ENCODE data around the gene BATF3. TPM values are rescaled to one million over a fixed set of nuclear protein-coding genes. Genes with fewer than 3 reads are reported as not detected.

The BATF3 gene
- total and polyA plus RNA-seq, 9 of the 15 experiments (the other 6 are each of a cell fraction or from before 2014, with no cell fraction given), result 0.40 to 3.8 (median 2.0) TPM

- Histone ChIP-seq H3K9me1 (ENCODE audit: control insufficient read depth, insufficient read depth, low read length) (no peaks in the 10 kb centered on the region), H3K4me2 (ENCODE audit: insufficient read depth, low read length) (no peak overlapping the region), H2AFZ (ENCODE audit: low read depth, low read length) (no peak overlapping the region; the same call in 1 of the 2 replicates), H3K27me3 (ENCODE audit: control insufficient read depth in 2 of 2, insufficient read depth in 2 of 2, low read length in 2 of 2) (peaks cover 26 to 56% of the 10 kb centered on the region in 2 experiments; a peak in 4 of 5 replicates), H3K4me3 (no peak overlapping the region), H4K20me1 (replicated peaks; ENCODE audit: control insufficient read depth, insufficient read depth, low read length) (peaks cover 4% of the 10 kb centered on the region; the same call in 1 of the 2 replicates), H3K27ac (ENCODE audit: extremely low read depth, low read depth, low read length) (no peak overlapping the region), H3K36me3 (ENCODE audit: control insufficient read depth, insufficient read depth, low read length) (no peaks in the 10 kb centered on the region), H3K79me2 (ENCODE audit: control insufficient read depth, insufficient read depth, low read length) (no peaks in the 10 kb centered on the region), H3K4me1 (replicated peaks in 1 of 2; ENCODE audit: control insufficient read depth in 2 of 2, insufficient read depth in 2 of 2, low read length in 2 of 2) (peaks cover 3 to 11% of the 10 kb centered on the region in 2 experiments; a peak in 4 of 5 replicates), H3K9me3 (replicated peaks; ENCODE audit: control insufficient read depth, insufficient read depth, low read depth, low read length) (no peaks in the 10 kb centered on the region), H3K9ac (ENCODE audit: insufficient read depth in 1 of 2, low read depth in 2 of 2, low read length in 2 of 2) (no peak overlapping the region)
- 9% methylated on average over 2 of the region's 2 CpGs for WGBS (ENCODE audit: insufficient coverage, low coverage, missing lambda C conversion rate)
- FAIRE-seq, result peak; percentile 40
- CTCF ChIA-PET (ENCODE audit: low intra/inter-chr PET ratio), result interaction anchor here (0.6 to 1.3 kb wide), 3 partner anchors 41 to 213 kb away, joined by 3 to 5 read pairs (median 4); no protein-coding TSS in a partner anchor
- intact Hi-C loops (cut with micrococcal nuclease) (loop anchor here (5.0 kb wide), 2 partner anchors 313 to 398 kb away; no protein-coding TSS in a partner anchor), in situ Hi-C loops (cut with MboI) (no loop called here)
- peak in 3 of 4 experiments; percentile 37 to 63 (median 59) for DNase-seq (ENCODE audit: extremely low read depth in 1 of 4, low spot score in 3 of 4)
- no TSS peak for BruUV-seq (replicated peaks)
- ATAC-seq, result peak; percentile 52
- POLR2A ChIA-PET, result interaction anchor here (1.5 kb wide), 1 partner anchor 61 kb away, joined by 4 read pairs; the partner anchor contains the start of gene ATF3
- TF ChIP-seq SMARCA4 (IDR thresholded peaks at IDR 0.05) (peak; percentile 32; the same call in 1 of the 2 replicates), ZNF41 (CRISPR knock-in tag; conservative IDR thresholded peaks at IDR 0.05) (no peak), FOSL1 (tag; conservative IDR thresholded peaks at IDR 0.05) (no peak), ZNF766 (CRISPR knock-in tag; conservative IDR thresholded peaks at IDR 0.05) (peak; percentile 69; the same call in 1 of the 2 replicates), SPI1 (IDR thresholded peaks at IDR 0.05; ENCODE audit: borderline replicate concordance, low read depth, low read length) (peak; percentile 92), KAT8 (IDR thresholded peaks at IDR 0.05; ENCODE audit: low read depth) (no peak), RAD21 (CRISPR knock-in tag; conservative IDR thresholded peaks at IDR 0.05 in 1 of 2, IDR thresholded peaks at IDR 0.05 in 1 of 2) (peak; percentile 40 to 68), ARNT (IDR thresholded peaks at IDR 0.05) (no peak), VEZF1 (CRISPR knock-in tag; IDR thresholded peaks at IDR 0.05) (peak; percentile 37; the same call in 1 of the 2 replicates), CEBPG (CRISPR knock-in tag; IDR thresholded peaks at IDR 0.05) (peak; percentile 36; the same call in 1 of the 2 replicates), CEBPG (tag; conservative IDR thresholded peaks at IDR 0.05 in 1 of 2, IDR thresholded peaks at IDR 0.05 in 1 of 2) (no peak), TCF3 (CRISPR knock-in tag; IDR thresholded peaks at IDR 0.05) (no peak), TEAD4 (IDR thresholded peaks at IDR 0.05; ENCODE audit: low read length) (0 out of 2 replicates have a peak, but pooled peaks have one; percentile 55), TEAD4 (CRISPR knock-in tag; IDR thresholded peaks at IDR 0.05; ENCODE audit: borderline replicate concordance) (no peak), CTBP1 (IDR thresholded peaks at IDR 0.05; ENCODE audit: borderline replicate concordance) (peak; percentile 23; the same call in 1 of the 2 replicates)
- TF ChIP-seq, protein P1, sequence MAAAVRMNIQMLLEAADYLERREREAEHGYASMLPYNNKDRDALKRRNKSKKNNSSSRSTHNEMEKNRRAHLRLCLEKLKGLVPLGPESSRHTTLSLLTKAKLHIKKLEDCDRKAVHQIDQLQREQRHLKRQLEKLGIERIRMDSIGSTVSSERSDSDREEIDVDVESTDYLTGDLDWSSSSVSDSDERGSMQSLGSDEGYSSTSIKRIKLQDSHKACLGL (CRISPR knock-in tag; IDR thresholded peaks at IDR 0.05; ENCODE audit: borderline replicate concordance, poor library complexity, severe bottlenecking), result no peak
- TF ChIP-seq, protein P2, sequence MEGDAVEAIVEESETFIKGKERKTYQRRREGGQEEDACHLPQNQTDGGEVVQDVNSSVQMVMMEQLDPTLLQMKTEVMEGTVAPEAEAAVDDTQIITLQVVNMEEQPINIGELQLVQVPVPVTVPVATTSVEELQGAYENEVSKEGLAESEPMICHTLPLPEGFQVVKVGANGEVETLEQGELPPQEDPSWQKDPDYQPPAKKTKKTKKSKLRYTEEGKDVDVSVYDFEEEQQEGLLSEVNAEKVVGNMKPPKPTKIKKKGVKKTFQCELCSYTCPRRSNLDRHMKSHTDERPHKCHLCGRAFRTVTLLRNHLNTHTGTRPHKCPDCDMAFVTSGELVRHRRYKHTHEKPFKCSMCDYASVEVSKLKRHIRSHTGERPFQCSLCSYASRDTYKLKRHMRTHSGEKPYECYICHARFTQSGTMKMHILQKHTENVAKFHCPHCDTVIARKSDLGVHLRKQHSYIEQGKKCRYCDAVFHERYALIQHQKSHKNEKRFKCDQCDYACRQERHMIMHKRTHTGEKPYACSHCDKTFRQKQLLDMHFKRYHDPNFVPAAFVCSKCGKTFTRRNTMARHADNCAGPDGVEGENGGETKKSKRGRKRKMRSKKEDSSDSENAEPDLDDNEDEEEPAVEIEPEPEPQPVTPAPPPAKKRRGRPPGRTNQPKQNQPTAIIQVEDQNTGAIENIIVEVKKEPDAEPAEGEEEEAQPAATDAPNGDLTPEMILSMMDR (IDR thresholded peaks at IDR 0.05 in 2 of 3, conservative IDR thresholded peaks at IDR 0.05 in 1 of 3; ENCODE audit: insufficient read depth in 2 of 3, low read depth in 1 of 3, low read length in 3 of 3), result peak; percentile 53 to 65 (median 61)
Observed at GRCh38 chr1:212669102-212669501, 30.5 kb downstream of the BATF3 start.
